GM18508 (cell line): ENCODE measurements around the gene OBP2A.
"Not testable (repeated sequence)": the region's sequence is repeated elsewhere in the genome, so short reads cannot be mapped to it uniquely, and the experiment has no call there.

ENCODE experiments used
- ATAC-seq: cut with Tn5 transposase; IDR thresholded peaks from one replicate; pipeline ENCODE4 v1.9.1; 2021; ENCODE audit warnings: moderate number of reproducible peaks; ENCODE audit not compliant: insufficient read depth, unreplicated experiment

OBP2A gene

DNA sequence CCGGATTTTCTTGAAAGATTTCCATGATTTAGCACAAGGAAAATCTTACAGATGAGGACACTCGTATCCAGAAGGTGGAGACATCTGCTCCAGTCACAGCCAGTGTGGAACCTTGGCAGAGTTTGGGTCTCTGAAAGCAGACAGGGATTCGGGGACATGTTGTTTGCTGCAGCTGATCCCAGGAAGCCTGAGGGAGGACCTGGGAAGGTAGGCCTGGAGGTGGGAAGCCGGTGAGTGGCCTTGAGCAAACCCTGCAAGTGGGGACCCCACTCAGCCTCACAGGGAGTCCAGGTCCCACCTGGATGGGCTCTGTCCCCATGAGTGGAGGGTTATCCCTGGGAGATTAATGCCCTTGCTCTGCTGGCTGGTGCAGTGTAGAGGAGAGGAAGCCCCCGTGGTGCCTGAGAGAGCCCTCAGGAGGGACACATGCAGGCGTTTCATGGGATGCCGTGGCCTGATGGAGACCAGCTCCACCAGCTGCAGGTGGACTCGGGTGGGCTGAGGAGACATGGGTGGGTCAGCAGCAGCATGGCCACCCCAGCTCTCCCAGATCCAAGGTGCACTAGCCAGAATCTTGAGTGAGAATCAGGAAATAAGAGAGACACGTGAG, 37.6 kb upstream of the OBP2A start:
- no peak for ATAC-seq

DNA sequence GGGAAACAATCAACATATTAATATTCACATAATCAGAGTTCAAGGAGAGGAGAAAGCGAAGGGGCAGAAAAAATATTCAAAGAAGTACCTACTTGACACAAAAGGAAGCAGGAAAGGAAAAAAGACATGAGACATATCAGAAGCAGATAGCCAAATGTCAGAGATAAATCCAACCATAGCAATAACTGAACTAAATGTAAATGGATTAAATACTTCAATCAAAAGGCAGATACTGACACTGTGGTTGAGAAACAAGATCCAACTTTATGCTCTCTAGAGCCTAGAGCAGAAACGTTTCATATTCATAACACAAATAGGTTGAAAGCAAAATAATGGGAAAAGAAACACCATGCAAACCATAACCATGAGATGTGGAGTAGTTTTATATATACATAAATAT, 36.5 kb upstream of the OBP2A start:
- ATAC-seq: no peak

DNA sequence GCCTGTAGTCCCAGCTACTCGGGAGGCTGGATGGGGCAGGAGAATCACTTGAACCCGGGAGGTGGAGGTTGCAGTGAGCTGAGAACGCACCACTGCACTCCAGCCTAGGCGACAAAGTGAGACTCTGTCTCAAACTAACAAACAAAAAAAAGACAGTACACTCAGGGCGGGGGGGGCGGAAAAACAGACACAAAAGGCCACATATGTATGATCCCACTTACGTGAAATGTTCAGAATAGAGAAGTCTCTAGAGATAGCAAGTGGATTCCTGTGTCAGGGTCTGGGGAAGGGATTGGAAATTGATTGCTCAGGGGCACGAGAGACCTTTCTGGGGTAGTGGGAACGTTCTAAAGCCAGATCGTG, 33.7 kb upstream of the OBP2A start:
- no peak for ATAC-seq

- no peak for ATAC-seq
Measured at GRCh38 chr9:135512904-135513303, 33.0 kb upstream of the OBP2A start.

DNA sequence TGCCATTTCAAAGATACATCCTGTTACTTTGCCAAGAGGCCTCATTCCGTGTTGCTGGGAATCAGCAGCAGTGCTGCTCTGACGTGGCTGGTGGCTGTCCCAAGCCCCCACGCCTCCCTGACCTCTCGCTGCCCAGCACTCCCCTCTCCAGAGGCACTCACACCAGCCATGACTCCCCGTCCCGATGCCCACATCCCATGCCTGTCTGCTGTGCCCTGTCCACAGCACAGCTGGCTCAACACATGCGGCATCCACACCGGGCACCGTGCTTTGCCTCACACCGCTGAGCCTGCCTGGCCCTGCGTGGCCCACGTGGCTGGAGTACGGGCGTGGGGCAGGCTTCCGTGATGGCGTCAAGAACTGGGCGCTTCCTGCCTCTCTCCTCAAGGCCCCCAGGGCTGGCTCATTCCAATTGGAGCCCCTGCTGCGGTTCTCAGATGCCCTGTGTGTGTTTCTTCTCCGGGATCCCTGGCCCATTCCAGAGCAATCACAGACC, 32.5 kb upstream of the OBP2A start:
- no peak for ATAC-seq

DNA sequence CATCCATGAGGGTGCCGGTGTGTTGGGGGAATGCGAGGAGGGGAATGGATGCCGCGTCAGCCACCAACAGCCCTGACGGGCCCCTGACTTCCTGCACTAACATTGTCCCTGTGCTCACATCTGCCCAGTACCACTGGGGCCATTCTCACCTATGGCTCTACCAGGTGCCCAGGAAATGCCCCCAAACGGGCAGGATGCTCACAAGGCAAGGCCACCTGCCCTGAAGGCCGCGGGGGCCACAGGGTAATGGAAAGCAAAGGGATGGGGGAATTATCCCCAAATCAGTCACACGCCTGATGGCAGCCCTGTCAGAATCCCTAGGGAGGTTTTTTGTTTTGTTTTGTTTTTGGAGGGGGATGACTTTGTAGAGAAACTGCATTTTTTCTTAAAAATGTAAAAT, 32.0 kb upstream of the OBP2A start:
- ATAC-seq: not testable (repeated sequence)

GRCh38 chr9:135514342-135515082, 31.4 kb upstream of the OBP2A start:
- ATAC-seq: no peak

DNA sequence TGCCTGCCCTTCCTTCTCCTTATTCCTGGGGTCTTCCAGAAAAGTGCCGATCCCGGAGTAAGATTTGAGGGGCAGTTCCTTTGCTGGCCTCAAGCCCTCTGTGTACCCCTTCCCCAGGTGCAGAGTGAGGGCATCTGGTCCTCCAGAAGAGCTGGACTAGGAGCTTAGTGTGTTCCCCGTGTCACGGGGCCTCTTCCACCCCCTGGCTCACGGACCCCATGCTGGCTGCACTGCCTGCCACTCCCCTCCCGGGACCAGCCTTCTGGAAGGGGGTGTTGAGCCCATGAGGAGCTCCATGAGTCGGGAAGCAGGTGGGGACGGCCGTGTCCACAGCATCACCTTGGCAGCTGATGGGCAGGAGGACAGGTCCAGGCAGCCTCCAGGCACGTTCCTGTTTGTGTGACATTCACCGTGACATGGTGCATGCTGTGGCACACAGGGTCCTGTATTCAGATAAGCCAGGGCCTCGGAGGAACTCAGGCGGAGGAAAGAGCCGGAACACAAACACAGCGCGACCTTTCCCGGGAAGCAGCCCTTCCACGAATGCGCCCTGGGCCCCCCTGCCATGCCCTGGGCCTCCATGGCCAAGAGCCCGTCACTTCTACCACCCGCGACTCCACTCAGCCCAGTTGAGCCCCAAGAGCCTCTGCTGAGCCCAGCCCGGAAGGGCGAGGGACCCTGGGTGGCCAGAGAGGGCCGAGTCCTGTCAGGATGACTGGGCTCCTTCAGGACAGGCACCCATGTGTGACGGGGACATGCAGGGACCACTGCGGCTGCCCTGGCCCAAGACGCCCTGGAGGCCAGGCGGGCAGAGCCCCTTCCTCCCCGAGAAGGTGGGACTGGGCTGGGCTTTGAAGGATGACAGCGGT, 30.6 kb upstream of the OBP2A start:
- no peak for ATAC-seq

GRCh38 chr9:135516132-135516860, 29.6 kb upstream of the OBP2A start:
- no peak for ATAC-seq

GRCh38 chr9:135517407-135517822, 28.5 kb upstream of the OBP2A start:
- ATAC-seq: no peak

DNA sequence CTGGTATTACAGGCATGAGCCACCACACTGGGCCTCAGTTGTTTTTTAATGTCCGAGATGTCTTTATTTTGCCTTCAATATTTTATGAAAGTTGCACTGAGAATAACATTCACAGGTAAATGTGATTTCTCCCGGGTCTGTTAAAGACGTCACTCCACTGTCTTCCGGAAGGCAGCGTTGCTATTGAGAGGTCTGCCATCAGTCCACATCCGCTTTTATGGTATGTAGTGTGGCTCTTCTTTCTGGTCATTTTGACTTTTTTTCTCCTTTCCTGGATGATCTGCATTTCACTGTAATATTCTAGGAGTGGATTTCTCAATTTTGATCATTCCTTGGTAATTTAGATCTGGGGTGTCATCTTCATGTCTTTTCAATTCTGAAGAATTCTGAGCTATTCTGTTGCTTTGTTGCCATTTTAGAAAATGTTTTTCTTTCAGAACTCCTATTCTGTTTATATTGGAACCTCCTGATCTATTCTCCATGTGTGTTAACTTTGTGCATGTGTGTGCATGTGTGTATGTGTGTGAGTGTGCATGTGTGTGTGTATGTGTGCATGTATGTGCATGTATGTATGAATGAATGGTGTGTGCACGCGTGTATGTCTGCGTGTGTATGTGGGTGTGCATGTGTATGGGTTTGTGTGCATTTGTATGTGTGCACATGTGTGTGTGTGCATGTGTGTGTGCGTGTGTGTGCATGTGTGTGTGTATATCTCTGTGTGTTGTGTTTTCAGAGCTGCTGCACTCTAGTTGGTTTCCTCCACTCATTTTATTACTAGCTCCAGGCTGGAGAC, 26.6 kb upstream of the OBP2A start:
- no peak for ATAC-seq

DNA sequence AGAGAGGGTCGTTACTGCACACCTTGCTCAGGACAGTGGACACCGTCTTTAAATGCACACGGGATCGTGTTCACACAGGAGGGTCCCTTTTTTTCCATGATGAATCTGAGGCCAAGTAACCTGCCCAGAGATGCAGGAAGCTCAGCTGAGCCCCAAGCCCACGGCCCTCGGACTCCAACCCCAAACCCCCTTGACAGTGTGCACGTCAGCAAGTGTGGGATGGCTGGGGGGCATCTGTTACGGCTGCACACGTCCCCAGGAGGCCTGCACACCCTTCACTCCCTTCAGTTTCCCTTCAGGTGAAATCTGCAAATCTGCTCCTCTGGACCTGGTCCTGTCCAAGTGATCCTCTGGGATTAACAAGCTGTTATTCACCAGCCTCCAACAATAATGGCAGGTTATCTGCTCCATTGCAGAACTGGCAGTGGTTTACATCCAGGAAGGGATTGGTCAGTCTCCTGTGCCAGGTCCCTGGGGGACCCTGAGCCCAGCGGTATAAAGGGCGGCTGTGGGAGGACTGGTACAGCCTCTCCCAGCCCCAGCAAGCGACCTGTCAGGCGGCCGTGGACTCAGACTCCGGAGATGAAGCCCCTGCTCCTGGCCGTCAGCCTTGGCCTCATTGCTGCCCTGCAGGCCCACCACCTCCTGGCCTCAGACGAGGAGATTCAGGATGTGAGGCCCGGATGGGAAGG, 24.9 kb upstream of the OBP2A start, which contains the start of gene LCN1:
TSS of gene LCN1 (plus strand) at position 525 of the 692 bp plus-strand sequence. CDS start at position 583, 58 bp downstream.
- no peak for ATAC-seq

GRCh38 chr9:135521608-135522095, 24.3 kb upstream of the OBP2A start:
- ATAC-seq: no peak

DNA sequence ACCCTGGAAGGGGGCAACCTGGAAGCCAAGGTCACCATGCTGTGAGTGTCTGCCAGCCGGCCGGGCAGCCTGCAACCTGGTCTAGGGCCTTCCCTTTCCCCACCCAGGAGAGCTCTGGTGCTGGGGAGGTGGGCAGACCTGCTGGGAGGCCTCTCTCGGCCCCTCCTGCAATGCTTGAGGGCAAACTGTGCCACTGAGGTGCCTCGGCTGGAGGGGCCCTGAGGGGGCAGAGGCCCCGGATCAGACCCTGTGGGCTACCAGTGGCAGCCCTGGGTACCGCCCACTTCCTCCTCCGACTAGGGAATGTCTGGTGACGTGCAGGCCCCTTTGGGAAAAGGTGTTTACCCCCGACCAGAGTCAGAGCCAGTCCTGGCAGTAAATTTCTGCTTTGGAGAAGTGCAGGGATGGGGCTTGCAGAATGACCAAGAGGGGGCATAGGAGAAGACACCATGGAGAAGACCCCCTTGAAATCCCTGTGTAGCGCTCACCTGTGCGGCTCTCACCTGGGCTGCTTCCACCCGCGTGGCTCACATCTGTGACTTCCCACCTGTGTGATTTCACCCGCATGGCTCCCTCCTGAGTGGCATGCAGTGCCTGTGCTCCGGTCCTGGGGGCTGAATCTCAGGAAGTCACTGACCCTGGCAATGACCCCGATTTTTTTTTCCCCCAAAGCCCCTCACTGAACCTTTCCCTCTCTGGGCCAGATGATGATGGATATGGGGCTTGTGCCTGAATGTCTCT, 23.6 kb upstream of the OBP2A start:
- ATAC-seq: no peak

GRCh38 chr9:135522931-135523330, 23.0 kb upstream of the OBP2A start:
- ATAC-seq: no peak

DNA sequence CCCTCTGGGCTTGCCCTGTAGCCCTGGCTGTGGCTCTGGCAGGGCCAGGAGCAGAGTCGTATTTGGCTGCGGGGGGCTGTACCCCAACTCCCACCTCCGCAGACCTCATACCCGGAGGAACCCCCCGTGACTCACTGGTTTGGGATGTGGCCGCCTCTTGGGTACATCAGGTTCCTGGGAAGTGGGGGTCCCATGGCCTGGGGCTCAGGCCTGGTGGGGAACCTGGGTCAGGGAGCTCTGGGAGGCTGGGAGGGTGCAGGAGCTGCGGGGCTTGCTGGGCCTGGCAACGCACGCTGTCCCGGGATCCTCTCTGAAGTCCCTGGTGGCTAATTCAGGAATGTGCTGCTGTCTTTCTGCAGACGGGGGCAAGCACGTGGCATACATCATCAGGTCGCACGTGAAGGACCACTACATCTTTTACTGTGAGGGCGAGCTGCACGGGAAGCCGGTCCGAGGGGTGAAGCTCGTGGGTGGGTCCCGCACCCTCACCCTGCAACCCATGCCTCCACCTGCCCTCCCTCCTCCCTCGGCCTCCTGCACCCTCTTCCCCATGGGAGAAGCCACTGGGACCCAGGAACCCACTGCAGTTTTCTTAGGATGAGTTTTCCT, 22.3 kb upstream of the OBP2A start:
- no peak for ATAC-seq

DNA sequence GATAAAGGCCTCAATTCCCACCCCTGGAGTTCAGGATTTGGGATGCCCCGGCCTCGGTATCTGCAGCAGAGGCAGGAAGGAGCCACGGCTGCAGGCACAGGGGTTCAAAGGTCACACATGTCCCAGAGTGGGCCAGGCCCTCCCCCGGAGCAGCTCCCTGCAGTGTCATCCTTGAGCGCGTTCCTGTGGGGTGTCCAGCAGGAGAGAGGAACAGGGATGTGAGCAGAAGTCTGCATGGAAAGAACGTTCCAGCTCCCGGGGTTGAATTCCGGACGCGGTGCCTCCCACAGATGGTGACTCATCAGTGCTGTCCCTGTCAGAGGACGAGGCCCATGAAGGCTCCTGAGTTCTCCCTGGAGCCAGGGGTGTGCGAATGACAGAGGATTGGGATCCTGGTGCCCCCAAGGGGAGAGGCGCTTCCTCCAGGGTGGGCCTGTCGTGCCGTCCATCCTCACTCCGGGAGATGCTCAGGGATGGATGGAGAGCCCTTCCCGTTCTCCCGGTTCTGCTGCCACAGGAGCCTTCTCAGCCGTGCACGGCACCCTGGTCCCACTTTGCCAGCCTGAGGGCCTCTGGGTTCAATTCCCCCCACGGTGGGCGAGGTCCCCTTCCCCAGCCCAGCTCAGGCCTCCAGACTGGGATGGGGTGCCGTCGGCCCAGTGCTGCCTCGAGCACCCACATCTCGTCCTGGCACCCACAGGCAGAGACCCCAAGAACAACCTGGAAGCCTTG, 21.6 kb upstream of the OBP2A start:
- no peak for ATAC-seq
